Gastrocnemius medialis (tissue), 4 donors: ENCODE results near the gene GPC6.

ENCODE experiments used
- POLR2A ChIP-seq, 2 donors: fragments of 450-650 bp; IDR thresholded peaks; one replicate each; pipeline ENCODE4 v1.6.1; 2017; ENCODE audit warnings: antibody characterized with exemption in 2 of 2, mild to moderate bottlenecking in 2 of 2, moderate library complexity in 2 of 2
- TF ChIP-seq, protein P1 (sequence below), 5 experiments: fragments of 450-650 bp in 3 of 5; fragments of 200-600 bp in 2 of 5; sonication (generic) in 2 of 5; IDR thresholded peaks in 4 of 5; conservative IDR thresholded peaks in 1 of 5; 1 replicate in 4 of 5; 2 replicates in 1 of 5; pipeline ENCODE4 v1.5.1; 2016 to 2019; ENCODE audit warnings: antibody characterized with exemption in 5 of 5, mild to moderate bottlenecking in 3 of 5, moderate library complexity in 3 of 5

DNA sequence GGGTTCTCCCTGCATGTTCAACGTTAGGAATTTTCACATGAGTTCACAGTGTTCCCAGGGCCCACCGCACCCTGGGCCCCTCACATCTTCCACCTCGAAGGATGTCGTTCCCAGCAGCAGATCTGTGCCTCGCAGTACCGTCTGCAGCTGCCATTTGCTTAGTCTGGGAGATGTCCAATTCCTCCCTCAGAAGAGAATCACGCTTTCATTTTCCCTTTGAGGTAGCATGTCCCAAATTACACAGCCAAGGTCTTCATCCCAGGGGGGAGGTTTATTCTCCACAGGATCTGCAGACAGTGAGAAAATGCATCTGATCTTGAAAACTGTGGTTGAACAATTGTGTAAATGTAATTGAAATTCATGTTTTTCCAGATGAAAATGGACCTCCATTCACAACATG, 1102.7 kb downstream of the GPC6 start:
- TF ChIP-seq, protein P1, sequence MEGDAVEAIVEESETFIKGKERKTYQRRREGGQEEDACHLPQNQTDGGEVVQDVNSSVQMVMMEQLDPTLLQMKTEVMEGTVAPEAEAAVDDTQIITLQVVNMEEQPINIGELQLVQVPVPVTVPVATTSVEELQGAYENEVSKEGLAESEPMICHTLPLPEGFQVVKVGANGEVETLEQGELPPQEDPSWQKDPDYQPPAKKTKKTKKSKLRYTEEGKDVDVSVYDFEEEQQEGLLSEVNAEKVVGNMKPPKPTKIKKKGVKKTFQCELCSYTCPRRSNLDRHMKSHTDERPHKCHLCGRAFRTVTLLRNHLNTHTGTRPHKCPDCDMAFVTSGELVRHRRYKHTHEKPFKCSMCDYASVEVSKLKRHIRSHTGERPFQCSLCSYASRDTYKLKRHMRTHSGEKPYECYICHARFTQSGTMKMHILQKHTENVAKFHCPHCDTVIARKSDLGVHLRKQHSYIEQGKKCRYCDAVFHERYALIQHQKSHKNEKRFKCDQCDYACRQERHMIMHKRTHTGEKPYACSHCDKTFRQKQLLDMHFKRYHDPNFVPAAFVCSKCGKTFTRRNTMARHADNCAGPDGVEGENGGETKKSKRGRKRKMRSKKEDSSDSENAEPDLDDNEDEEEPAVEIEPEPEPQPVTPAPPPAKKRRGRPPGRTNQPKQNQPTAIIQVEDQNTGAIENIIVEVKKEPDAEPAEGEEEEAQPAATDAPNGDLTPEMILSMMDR (IDR thresholded peaks at IDR 0.05 in 4 of 5, conservative IDR thresholded peaks at IDR 0.05 in 1 of 5), result no peak
- TF ChIP-seq POLR2A (IDR thresholded peaks at IDR 0.05), result no peak
